GM21447 (cell line): ENCODE data around the gene IL10.
"Not testable (repeated sequence)": the region's sequence is repeated elsewhere in the genome, so short reads cannot be mapped to it uniquely, and the experiment has no call there.

Source experiments
- ATAC-seq: cut with Tn5 transposase; IDR thresholded peaks from one replicate; pipeline ENCODE4 v1.9.1; 2021; ENCODE audit not compliant: unreplicated experiment

The IL10 gene

GRCh38 chr1:206768472-206769303, 3.6 kb downstream of the IL10 start:
- ATAC-seq = peak; percentile 7

GRCh38 chr1:206766251-206766856, 5.9 kb downstream of the IL10 start:
- ATAC-seq = peak; percentile 45

- not testable (repeated sequence) for ATAC-seq
These were observed 6.5 kb downstream of the IL10 start for GRCh38 chr1:206765771-206766170.

- not testable (repeated sequence) for ATAC-seq
These were observed 9.4 kb downstream of the IL10 start for GRCh38 chr1:206762741-206763364.

GRCh38 chr1:206761159-206761768, 11.0 kb downstream of the IL10 start:
- no peak for ATAC-seq

GRCh38 chr1:206760590-206760989, 11.7 kb downstream of the IL10 start:
- ATAC-seq = no peak

GRCh38 chr1:206757524-206758266, 14.6 kb downstream of the IL10 start:
- no peak for ATAC-seq

- no peak for ATAC-seq
These were observed 18.3 kb downstream of the IL10 start for GRCh38 chr1:206754011-206754410.

GRCh38 chr1:206753141-206753540, 19.2 kb downstream of the IL10 start:
- no peak for ATAC-seq

GRCh38 chr1:206752481-206752880, 19.8 kb downstream of the IL10 start:
- no peak for ATAC-seq

- ATAC-seq = no peak
These were observed 20.4 kb downstream of the IL10 start for GRCh38 chr1:206751891-206752290.

- no peak for ATAC-seq
These were observed 23.8 kb downstream of the IL10 start for GRCh38 chr1:206748348-206749030.

GRCh38 chr1:206745301-206745700, 27.0 kb downstream of the IL10 start:
- no peak for ATAC-seq

- ATAC-seq = no peak
These were observed 27.6 kb downstream of the IL10 start for GRCh38 chr1:206744683-206745082.

GRCh38 chr1:206742719-206743383, 29.4 kb downstream of the IL10 start:
- no peak for ATAC-seq

GRCh38 chr1:206741142-206741701, 31.1 kb downstream of the IL10 start:
- ATAC-seq = no peak

GRCh38 chr1:206739411-206740076, 32.8 kb downstream of the IL10 start:
- peak; percentile 77 for ATAC-seq

- ATAC-seq = peak; percentile 9
These were observed 33.6 kb downstream of the IL10 start for GRCh38 chr1:206738370-206739366.
